CD4-positive, alpha-beta T cell treated with Interleukin-15 for 4 hours (primary cell): ENCODE data around the gene MRPS14.
"Not testable (repeated sequence)": the region's sequence is repeated elsewhere in the genome, so short reads cannot be mapped to it uniquely, and the experiment has no call there.

Source experiments
- DNase-seq: peaks from one replicate; pipeline ENCODE4 v3.0.0-alpha.2; 2020; ENCODE audit warnings: low spot score

MRPS14 gene

GRCh38 chr1:175023922-175024242 is 657 bp upstream of the MRPS14 start:
- DNase-seq, result not testable (repeated sequence)

GRCh38 chr1:175019524-175019923 is 3.7 kb downstream of the MRPS14 start:
- no peak for DNase-seq

GRCh38 chr1:175015243-175015642 is 8.0 kb downstream of the MRPS14 start:
- no peak for DNase-seq

- no peak for DNase-seq
Observed at GRCh38 chr1:175013445-175013844, 9.8 kb downstream of the MRPS14 start.

- DNase-seq, result no peak
Observed at GRCh38 chr1:175009532-175009931, 13.7 kb downstream of the MRPS14 start.

GRCh38 chr1:175005085-175005783 is 18.0 kb downstream of the MRPS14 start:
- DNase-seq, result no peak

- no peak for DNase-seq
Observed at GRCh38 chr1:175003521-175003920, 19.7 kb downstream of the MRPS14 start.

GRCh38 chr1:175002910-175003517 is 20.2 kb downstream of the MRPS14 start:
- DNase-seq, result no peak

- DNase-seq, result peak; percentile 17
Observed at GRCh38 chr1:175000697-175001187, 22.5 kb downstream of the MRPS14 start.

GRCh38 chr1:174999936-175000696 is 23.1 kb downstream of the MRPS14 start, which contains the start of gene CACYBP:
CACYBP (plus strand) TSS chr1:174999947; CDS start chr1:175000181, 234 bp downstream.
- peak; percentile 33 for DNase-seq

GRCh38 chr1:174999216-174999935 is 23.8 kb downstream of the MRPS14 start:
- DNase-seq, result peak; percentile 99

- peak; percentile 78 for DNase-seq
Observed at GRCh38 chr1:174998569-174999215, 24.5 kb downstream of the MRPS14 start.

GRCh38 chr1:174997041-174997440 is 26.2 kb downstream of the MRPS14 start:
- DNase-seq, result no peak

- no peak for DNase-seq
Observed at GRCh38 chr1:174996476-174996875, 26.7 kb downstream of the MRPS14 start.

- DNase-seq, result no peak
Observed at GRCh38 chr1:174995916-174996315, 27.3 kb downstream of the MRPS14 start.

- DNase-seq, result no peak
Observed at GRCh38 chr1:174995121-174995520, 28.1 kb downstream of the MRPS14 start.

GRCh38 chr1:174991473-174991872 is 31.8 kb downstream of the MRPS14 start:
- no peak for DNase-seq

- peak; percentile 41 for DNase-seq
Observed at GRCh38 chr1:174990382-174990999, 32.7 kb downstream of the MRPS14 start.

GRCh38 chr1:174989536-174990220 is 33.5 kb downstream of the MRPS14 start:
- DNase-seq, result no peak

- DNase-seq, result no peak
Observed at GRCh38 chr1:174988986-174989385, 34.2 kb downstream of the MRPS14 start.

GRCh38 chr1:174988539-174988938 is 34.7 kb downstream of the MRPS14 start:
- DNase-seq, result no peak
